ENCODE results near the gene AKAP13. TPM values are rescaled to one million over a fixed set of nuclear protein-coding genes. Genes with fewer than 3 reads are reported as not detected.

The AKAP13 gene
- total RNA-seq, 2 experiments from 2014 or later, result 282 to 304 TPM

DNA sequence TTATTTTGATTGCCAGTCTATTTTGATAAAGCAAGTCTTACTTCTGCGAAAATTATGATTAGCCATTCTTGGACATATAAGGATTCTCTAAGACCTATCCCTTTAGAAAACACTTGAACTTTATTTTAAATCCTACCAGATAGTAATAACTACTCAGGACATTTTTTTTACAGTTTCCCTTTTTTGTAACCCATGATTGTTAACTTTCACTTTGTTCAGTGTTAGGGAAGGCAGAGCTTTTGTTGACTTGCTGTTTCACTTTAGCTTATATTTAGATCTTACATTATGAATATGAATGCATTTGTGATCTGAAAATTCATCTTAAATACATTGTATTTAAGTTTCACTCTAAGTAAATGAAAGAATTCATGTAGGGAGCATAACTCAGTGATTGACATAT, 167.0 kb downstream of the AKAP13 start:
- no peak for DNase-seq
- Mint-ChIP-seq H3K4me3 (no peak overlapping the region), H3K27me3 (no peaks in the 10 kb centered on the region), H3K27ac (no peak overlapping the region), H3K4me1 (ENCODE audit: low read depth) (peaks cover 59% of the 10 kb centered on the region), H3K36me3 (ENCODE audit: low read depth) (peaks cover 65% of the 10 kb centered on the region), H3K9me3 (no peaks in the 10 kb centered on the region)
- Histone ChIP-seq H3K27me3 (ENCODE audit: control insufficient read depth in 1 of 2, insufficient read depth in 2 of 2, low read length in 2 of 2) (no peaks in the 10 kb centered on the region), H3K9me3 (ENCODE audit: control insufficient read depth in 1 of 2, insufficient read depth in 1 of 2, low read length in 2 of 2) (no peaks in the 10 kb centered on the region), H3K4me3 (ENCODE audit: low read length) (no peak overlapping the region), H3K27ac (ENCODE audit: low read depth in 1 of 2, low read length in 2 of 2) (no peak overlapping the region), H3K36me3 (ENCODE audit: insufficient read depth, low read length) (peaks cover 41% of the 10 kb centered on the region), H3K4me1 (ENCODE audit: insufficient read depth, low read length) (peaks cover 7% of the 10 kb centered on the region)
- no peak for ATAC-seq (ENCODE audit: poor library complexity)
- intact Hi-C loops (cut with DNase I, micrococcal nuclease), result no loop called here
- POLR2A ChIA-PET, result interaction anchor here (1.4 kb wide), 1 partner anchor 35 kb away, joined by 3 read pairs; no protein-coding TSS in a partner anchor
- TF ChIP-seq, protein P1, sequence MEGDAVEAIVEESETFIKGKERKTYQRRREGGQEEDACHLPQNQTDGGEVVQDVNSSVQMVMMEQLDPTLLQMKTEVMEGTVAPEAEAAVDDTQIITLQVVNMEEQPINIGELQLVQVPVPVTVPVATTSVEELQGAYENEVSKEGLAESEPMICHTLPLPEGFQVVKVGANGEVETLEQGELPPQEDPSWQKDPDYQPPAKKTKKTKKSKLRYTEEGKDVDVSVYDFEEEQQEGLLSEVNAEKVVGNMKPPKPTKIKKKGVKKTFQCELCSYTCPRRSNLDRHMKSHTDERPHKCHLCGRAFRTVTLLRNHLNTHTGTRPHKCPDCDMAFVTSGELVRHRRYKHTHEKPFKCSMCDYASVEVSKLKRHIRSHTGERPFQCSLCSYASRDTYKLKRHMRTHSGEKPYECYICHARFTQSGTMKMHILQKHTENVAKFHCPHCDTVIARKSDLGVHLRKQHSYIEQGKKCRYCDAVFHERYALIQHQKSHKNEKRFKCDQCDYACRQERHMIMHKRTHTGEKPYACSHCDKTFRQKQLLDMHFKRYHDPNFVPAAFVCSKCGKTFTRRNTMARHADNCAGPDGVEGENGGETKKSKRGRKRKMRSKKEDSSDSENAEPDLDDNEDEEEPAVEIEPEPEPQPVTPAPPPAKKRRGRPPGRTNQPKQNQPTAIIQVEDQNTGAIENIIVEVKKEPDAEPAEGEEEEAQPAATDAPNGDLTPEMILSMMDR (IDR thresholded peaks at IDR 0.05), result no peak
- CTCF ChIA-PET, result no interaction called here

- TF ChIP-seq, protein P1 (IDR thresholded peaks at IDR 0.05), result no peak
- H3K4me3 ChIP-seq (ENCODE audit: low read length), result no peak overlapping the region
- peaks cover 6% of the 10 kb centered on the region for H3K4me1 ChIP-seq (ENCODE audit: insufficient read depth, low read length)
- intact Hi-C loops (cut with DNase I, micrococcal nuclease), result no loop called here
- Mint-ChIP-seq H3K4me1 (ENCODE audit: low read depth) (peaks cover 46% of the 10 kb centered on the region), H3K27ac (no peak overlapping the region), H3K36me3 (ENCODE audit: low read depth) (peaks cover 58% of the 10 kb centered on the region), H3K27me3 (no peaks in the 10 kb centered on the region), H3K9me3 (no peaks in the 10 kb centered on the region), H3K4me3 (no peak overlapping the region)
- no peaks in the 10 kb centered on the region for H3K9me3 ChIP-seq (ENCODE audit: control insufficient read depth in 1 of 2, insufficient read depth in 1 of 2, low read length in 2 of 2)
- no peaks in the 10 kb centered on the region for H3K27me3 ChIP-seq (ENCODE audit: control insufficient read depth in 1 of 2, insufficient read depth in 2 of 2, low read length in 2 of 2)
- H3K27ac ChIP-seq (ENCODE audit: low read depth in 1 of 2, low read length in 2 of 2), result no peak overlapping the region
- CTCF ChIA-PET, result no interaction called here
- DNase-seq (no peak), ATAC-seq (ENCODE audit: poor library complexity) (no peak)
- POLR2A ChIA-PET, result no interaction called here
- H3K36me3 ChIP-seq (ENCODE audit: insufficient read depth, low read length), result peaks cover 27% of the 10 kb centered on the region
These were observed 169.9 kb downstream of the AKAP13 start for GRCh38 chr15:85550283-85550682.

DNA sequence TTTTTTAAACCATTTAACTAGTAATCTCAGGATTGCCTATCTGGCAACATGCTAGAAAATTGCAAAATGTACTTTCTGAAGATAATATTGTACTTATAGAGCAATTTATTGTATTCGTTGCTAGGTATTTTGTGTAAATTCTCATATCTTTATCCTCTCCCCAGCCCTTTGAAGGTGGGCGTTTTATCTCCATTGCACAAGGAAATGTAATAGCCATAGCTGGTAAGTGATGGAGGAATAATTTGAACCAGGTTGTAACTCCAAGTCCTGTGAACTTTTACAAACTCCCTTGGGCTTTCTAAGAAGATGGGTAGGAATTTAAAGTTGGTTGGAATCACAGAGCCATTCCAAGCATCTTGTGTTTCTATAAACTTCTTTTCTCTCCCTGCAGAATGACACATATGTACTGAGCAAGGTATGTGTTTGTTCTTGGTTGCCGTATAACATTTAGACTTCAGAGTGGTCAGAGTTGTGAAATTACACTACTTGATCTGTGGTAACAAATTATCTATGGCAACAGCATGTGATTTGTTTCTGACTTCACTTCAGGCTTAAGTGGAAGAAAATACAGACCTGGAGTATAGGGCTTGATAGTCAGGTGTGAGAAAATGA, 170.9 kb downstream of the AKAP13 start:
- ChIA-PET CTCF (interaction anchor here (1.2 kb wide), 1 partner anchor 11 kb away, joined by 3 read pairs; no protein-coding TSS in a partner anchor), POLR2A (interaction anchor here (0.5 kb wide), 1 partner anchor 819 kb away, joined by 3 read pairs; no protein-coding TSS in a partner anchor)
- peaks cover 47% of the 10 kb centered on the region for H3K4me1 Mint-ChIP-seq (ENCODE audit: low read depth)
- Histone ChIP-seq H3K27me3 (ENCODE audit: control insufficient read depth in 1 of 2, insufficient read depth in 2 of 2, low read length in 2 of 2) (no peaks in the 10 kb centered on the region), H3K36me3 (ENCODE audit: insufficient read depth, low read length) (peaks cover 17% of the 10 kb centered on the region), H3K9me3 (ENCODE audit: control insufficient read depth in 1 of 2, insufficient read depth in 1 of 2, low read length in 2 of 2) (no peaks in the 10 kb centered on the region), H3K27ac (ENCODE audit: low read depth in 1 of 2, low read length in 2 of 2) (no peak overlapping the region), H3K4me3 (ENCODE audit: low read length) (no peak overlapping the region), H3K4me1 (ENCODE audit: insufficient read depth, low read length) (peaks cover 8% of the 10 kb centered on the region)
- peaks cover 53% of the 10 kb centered on the region for H3K36me3 Mint-ChIP-seq (ENCODE audit: low read depth)
- no peaks in the 10 kb centered on the region for H3K27me3 Mint-ChIP-seq
- intact Hi-C loops (cut with DNase I, micrococcal nuclease), result no loop called here
- H3K27ac Mint-ChIP-seq, result no peak overlapping the region
- ATAC-seq (ENCODE audit: poor library complexity) (no peak), DNase-seq (no peak)
- no peak overlapping the region for H3K4me3 Mint-ChIP-seq
- no peaks in the 10 kb centered on the region for H3K9me3 Mint-ChIP-seq
- TF ChIP-seq, protein P1 (IDR thresholded peaks at IDR 0.05), result no peak
